ENCODE results near the gene ZBTB21.

The ZBTB21 gene

GRCh38 chr21:42044871-42045495 lies 34.8 kb upstream of the ZBTB21 start:
- Mint-ChIP-seq H3K27ac (no peak overlapping the region), H3K4me1 (no peaks in the 10 kb centered on the region), H3K27me3 (peaks cover 30% of the 10 kb centered on the region), H3K36me3 (no peaks in the 10 kb centered on the region), H3K4me3 (no peak overlapping the region), H3K9me3 (no peaks in the 10 kb centered on the region)
- no peak for DNase-seq
- CTCF ChIA-PET: interaction anchor here (1.3 kb wide), 1 partner anchor 73 kb away, joined by 4 read pairs; no protein-coding TSS in a partner anchor

- peaks cover 23% of the 10 kb centered on the region for H3K27me3 Mint-ChIP-seq
- no peak for DNase-seq
- H3K27ac Mint-ChIP-seq: no peak overlapping the region
- no peaks in the 10 kb centered on the region for H3K4me1 Mint-ChIP-seq
- CTCF ChIA-PET: interaction anchor here (1.3 kb wide), 1 partner anchor 74 kb away, joined by 3 read pairs; no protein-coding TSS in a partner anchor
- no peak overlapping the region for H3K4me3 Mint-ChIP-seq
- H3K9me3 Mint-ChIP-seq: no peaks in the 10 kb centered on the region
- no peaks in the 10 kb centered on the region for H3K36me3 Mint-ChIP-seq
These were observed 33.8 kb upstream of the ZBTB21 start for GRCh38 chr21:42043961-42044360.

DNA sequence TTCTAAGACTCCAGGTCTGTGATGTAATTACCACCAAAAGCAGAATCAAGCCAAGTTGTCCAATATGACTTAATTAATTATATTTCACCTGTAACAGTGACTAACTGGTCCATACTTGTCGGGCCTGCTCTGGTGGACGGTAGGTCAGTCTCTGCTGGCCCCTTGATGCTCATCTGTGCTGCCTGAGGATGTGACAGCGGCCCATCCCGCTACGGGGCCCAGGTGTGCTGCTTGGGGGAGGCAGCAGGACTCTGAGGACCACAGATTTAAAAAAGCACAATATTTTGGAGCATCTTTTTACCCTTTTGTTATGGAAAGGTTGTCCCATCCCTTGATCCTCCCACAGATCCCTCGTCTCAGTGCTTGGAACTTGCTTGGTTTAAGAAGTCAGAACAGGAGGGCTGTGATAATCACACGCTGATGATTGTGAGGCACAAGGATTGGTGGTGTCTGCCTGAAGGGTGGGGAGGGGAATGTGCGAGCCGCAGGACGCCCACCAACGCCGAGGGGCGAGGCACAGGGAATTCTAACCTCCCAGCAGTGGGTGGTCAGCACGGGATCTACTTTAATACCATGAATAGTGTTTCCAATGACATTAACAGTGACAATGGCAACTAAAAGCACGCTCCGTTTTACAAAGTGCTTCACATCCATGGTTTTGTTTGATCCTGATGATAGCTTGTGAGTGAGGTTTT lies 33.2 kb upstream of the ZBTB21 start:
- CTCF ChIA-PET: interaction anchor here (1.3 kb wide), 1 partner anchor 74 kb away, joined by 3 read pairs; no protein-coding TSS in a partner anchor

DNA sequence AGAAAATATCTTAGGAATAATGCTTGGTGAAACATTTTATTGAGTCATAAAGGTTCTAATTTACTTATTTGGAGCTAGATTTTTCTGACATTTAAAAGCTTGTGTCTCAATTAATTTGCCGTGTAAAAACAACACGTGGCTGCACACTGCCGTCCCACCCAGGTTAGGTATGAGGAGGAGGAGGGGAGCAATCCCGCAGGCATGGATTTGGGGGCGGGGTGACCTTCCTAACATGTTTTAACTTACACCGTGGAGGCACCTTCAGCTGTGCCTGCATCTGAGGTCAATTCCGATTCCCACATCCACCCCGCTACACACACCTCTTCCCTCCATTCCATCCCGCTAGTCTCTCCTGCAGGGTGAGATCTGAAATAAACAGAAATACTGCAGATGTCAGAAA lies 32.5 kb upstream of the ZBTB21 start:
- Mint-ChIP-seq H3K9me3 (no peaks in the 10 kb centered on the region), H3K27ac (no peak overlapping the region), H3K27me3 (peaks cover 21% of the 10 kb centered on the region), H3K4me1 (no peaks in the 10 kb centered on the region), H3K4me3 (no peak overlapping the region), H3K36me3 (no peaks in the 10 kb centered on the region)
- DNase-seq: no peak
- CTCF ChIA-PET: interaction anchor here (1.3 kb wide), 1 partner anchor 75 kb away, joined by 3 read pairs; no protein-coding TSS in a partner anchor

More for the DNA sequence above, 33.2 kb upstream of the ZBTB21 start:
- Mint-ChIP-seq H3K36me3 (no peaks in the 10 kb centered on the region), H3K27me3 (peaks cover 23% of the 10 kb centered on the region), H3K4me1 (no peaks in the 10 kb centered on the region), H3K4me3 (no peak overlapping the region), H3K27ac (no peak overlapping the region), H3K9me3 (no peaks in the 10 kb centered on the region)
- DNase-seq: no peak

DNA sequence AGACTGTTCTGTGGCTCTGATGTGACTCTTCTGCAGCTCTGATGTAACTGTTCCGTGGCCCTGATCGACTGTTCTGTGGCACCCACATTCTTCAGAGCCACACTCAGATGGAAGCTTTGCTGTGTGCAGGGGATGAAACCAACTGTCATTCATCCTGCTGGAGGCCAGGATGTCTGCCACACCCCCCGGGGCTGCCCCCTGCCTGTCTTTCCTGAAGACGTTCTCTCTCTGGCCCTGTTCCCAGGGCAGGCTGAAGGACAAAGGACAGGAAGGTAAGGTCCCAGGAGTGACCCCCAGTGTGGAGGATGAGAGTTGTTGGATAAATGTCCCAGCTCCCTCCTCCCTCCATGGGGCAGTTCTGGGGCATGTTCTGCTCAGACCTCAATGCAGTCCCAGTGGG lies 31.6 kb upstream of the ZBTB21 start:
- no peaks in the 10 kb centered on the region for H3K36me3 Mint-ChIP-seq
- H3K9me3 Mint-ChIP-seq: no peaks in the 10 kb centered on the region
- H3K27me3 Mint-ChIP-seq: peaks cover 17% of the 10 kb centered on the region
- DNase-seq: no peak
- H3K4me3 Mint-ChIP-seq: no peak overlapping the region
- no peaks in the 10 kb centered on the region for H3K4me1 Mint-ChIP-seq
- H3K27ac Mint-ChIP-seq: no peak overlapping the region
- CTCF ChIA-PET: interaction anchor here (1.2 to 1.3 kb wide), 2 partner anchors 45 to 225 kb away, joined by 3 to 4 read pairs; no protein-coding TSS in a partner anchor

DNA sequence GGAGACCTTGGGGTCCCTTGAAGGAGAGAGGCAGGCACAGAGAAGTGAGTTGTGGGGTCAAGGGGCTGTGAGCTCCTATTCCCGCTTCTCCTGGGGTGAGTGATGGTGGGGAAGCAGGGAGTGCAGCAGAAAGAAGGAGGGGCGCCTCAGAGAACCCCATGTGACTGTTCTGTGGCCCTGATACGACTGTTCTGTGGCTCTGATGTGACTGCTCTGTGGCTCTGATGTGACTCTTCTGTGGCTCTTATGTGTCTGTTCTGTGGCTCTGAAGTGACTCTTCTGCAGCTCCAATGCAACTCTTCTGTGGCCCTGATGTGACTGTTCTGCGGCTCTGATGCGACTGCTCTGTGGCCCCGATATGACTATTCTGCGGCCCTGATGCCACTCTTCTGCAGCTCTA lies 31.1 kb upstream of the ZBTB21 start:
- no peak for DNase-seq
- Mint-ChIP-seq H3K27me3 (peaks cover 13% of the 10 kb centered on the region), H3K4me3 (no peak overlapping the region), H3K9me3 (no peaks in the 10 kb centered on the region), H3K4me1 (no peaks in the 10 kb centered on the region), H3K27ac (no peak overlapping the region), H3K36me3 (no peaks in the 10 kb centered on the region)
- CTCF ChIA-PET: interaction anchor here (1.2 to 1.3 kb wide), 2 partner anchors 45 to 224 kb away, joined by 3 to 4 read pairs; no protein-coding TSS in a partner anchor

DNA sequence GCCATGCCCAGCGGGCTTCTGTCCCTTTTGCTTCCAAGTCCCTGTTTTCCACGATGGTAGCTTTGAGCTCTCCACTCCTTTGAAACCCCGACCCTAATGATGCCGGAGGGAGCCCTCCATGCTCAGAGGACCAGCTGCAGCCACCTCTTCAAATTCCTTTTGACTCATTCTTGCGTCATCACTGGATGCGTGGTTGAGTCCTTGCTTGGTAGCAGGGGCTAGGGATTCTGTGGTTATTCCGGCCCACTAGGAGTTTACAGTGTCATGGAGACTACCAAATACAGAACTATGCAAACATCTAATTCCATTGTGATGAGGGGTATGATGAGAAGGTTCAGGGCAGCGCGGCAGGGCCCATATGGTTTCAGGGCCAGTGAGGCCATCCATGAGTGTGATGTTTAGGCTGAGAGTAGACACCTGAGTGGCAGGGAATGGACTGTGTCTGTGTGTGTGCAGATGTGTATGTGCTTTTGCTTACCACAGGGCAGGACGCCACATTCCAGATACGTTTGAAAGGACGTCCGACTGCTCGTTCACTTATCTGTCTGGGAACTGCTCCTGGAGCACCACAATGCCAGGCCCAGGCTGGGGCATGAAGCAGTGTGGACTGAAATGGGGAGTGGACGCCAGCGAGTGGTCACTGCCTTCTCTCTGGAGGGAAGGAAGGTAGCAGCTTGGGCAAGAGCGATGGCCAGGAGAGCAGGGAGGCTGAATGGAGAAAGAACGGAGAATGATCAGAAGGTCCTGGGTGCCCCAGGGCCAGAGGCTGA lies 30.4 kb upstream of the ZBTB21 start:
- CTCF ChIA-PET: interaction anchor here (1.2 to 1.3 kb wide), 2 partner anchors 46 to 224 kb away, joined by 3 to 4 read pairs; no protein-coding TSS in a partner anchor
- Mint-ChIP-seq H3K9me3 (no peaks in the 10 kb centered on the region), H3K27me3 (peaks cover 9% of the 10 kb centered on the region), H3K4me1 (no peaks in the 10 kb centered on the region), H3K36me3 (no peaks in the 10 kb centered on the region), H3K4me3 (no peak overlapping the region), H3K27ac (no peak overlapping the region)
- DNase-seq: no peak

DNA sequence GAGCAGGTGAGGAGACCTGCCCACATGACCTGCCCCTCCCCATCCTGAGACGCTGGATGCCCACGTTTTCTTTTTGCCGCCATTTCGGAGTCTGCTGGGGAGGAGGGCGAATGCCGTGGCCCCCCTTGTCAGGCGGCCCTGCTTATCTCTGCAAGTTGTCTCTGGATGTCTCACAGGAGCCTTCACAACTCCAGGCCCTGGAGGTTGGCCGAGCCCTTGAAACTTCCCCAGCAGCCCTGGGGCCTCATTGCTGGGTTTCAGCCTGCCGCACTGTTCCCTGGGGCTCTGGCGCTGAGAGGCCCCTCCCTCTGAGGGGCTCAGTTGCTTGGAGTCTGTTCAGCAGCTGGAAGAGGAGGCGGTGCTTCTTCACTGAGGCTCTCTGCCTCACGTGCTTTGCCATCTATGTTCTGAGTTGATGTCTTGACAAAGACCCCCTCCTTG lies 29.8 kb upstream of the ZBTB21 start:
- H3K9me3 Mint-ChIP-seq: no peaks in the 10 kb centered on the region
- no peak overlapping the region for H3K27ac Mint-ChIP-seq
- DNase-seq: no peak
- CTCF ChIA-PET: interaction anchor here (0.8 kb wide), 1 partner anchor 9 kb away, joined by 3 read pairs; no protein-coding TSS in a partner anchor
- no peaks in the 10 kb centered on the region for H3K4me1 Mint-ChIP-seq
- H3K4me3 Mint-ChIP-seq: no peak overlapping the region
- peaks cover 5% of the 10 kb centered on the region for H3K27me3 Mint-ChIP-seq
- H3K36me3 Mint-ChIP-seq: no peaks in the 10 kb centered on the region

DNA sequence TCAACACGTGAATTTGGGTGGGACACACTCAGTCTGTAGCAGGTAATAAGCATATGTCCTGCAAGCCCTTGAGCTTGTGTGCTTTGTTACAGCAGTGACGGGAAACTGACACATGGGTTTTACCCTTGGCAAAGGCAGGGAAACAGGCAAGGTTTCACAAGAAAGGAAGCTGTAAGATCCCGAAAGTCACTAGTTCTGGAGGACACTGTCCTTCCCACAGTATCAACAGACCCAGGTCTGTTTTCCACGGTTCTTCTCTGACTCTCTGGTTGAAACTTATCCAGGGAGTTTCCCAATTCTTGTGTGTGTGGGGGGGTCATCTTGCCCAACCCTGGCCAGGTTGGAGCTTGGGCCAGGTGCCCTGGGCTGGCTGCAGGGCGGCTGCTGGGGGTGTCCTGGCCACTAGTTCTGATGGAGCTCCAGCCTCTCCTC lies 29.3 kb upstream of the ZBTB21 start:
- Mint-ChIP-seq H3K9me3 (no peaks in the 10 kb centered on the region), H3K27ac (no peak overlapping the region), H3K4me1 (no peaks in the 10 kb centered on the region), H3K27me3 (peaks cover 3% of the 10 kb centered on the region), H3K4me3 (no peak overlapping the region), H3K36me3 (no peaks in the 10 kb centered on the region)
- CTCF ChIA-PET: interaction anchor here (0.8 kb wide), 1 partner anchor 9 kb away, joined by 3 read pairs; no protein-coding TSS in a partner anchor
- no peak for DNase-seq

DNA sequence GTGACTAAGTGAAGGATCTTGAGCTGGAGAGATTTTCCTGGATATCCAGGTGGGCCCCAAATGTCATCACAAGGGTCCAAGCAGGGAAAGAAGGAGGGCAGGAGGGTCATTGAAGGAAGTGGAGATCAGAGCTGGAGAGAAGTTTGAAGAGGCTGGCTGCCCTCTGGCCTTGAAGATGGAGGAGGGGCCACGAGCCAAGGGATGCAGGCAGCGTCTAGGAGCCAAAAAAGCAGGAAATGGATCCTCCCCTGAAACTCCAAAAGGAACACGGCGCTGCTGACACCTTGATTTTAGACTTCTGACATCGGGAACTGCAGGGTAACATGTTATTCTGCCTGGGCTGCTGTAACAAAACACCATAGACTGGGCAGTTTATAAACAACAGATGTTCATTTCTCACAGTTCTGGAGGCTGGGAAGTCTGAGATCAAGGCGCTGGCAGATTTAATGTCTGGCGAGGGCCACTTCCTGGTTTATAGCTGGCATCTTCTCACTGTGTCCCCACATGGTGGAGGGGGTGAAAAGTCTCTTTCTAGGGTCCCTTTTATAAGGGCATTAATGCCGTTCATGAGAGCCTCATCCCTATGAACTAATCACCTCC lies 28.8 kb upstream of the ZBTB21 start:
- DNase-seq: no peak
- no peaks in the 10 kb centered on the region for H3K9me3 Mint-ChIP-seq
- peaks cover 3% of the 10 kb centered on the region for H3K27me3 Mint-ChIP-seq
- CTCF ChIA-PET: interaction anchor here (0.8 kb wide), 1 partner anchor 8 kb away, joined by 3 read pairs; no protein-coding TSS in a partner anchor
- no peak overlapping the region for H3K4me3 Mint-ChIP-seq
- H3K4me1 Mint-ChIP-seq: no peaks in the 10 kb centered on the region
- H3K36me3 Mint-ChIP-seq: no peaks in the 10 kb centered on the region
- no peak overlapping the region for H3K27ac Mint-ChIP-seq

DNA sequence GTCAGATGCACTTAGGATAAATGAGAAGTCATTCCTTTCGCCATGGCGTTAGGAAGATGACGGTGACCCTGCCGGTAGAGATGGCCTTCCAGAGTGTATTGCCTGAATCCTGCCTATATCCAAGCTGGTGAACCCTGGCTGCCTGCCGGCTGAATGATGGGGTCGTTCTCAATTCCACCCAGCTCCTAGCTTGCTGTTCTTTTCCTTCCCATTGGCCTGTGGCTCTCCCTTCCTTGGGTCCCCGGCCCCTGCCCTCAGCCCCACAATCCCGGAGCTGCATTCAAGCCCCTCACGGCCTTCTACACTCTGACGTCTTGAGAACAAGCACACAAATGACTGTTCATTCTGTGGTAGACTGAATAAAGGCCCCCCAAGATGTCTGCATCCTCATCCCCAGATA lies 28.2 kb upstream of the ZBTB21 start:
- Mint-ChIP-seq H3K9me3 (no peaks in the 10 kb centered on the region), H3K4me3 (no peak overlapping the region), H3K27ac (no peak overlapping the region), H3K36me3 (no peaks in the 10 kb centered on the region), H3K27me3 (peaks cover 3% of the 10 kb centered on the region), H3K4me1 (no peaks in the 10 kb centered on the region)
- CTCF ChIA-PET: no interaction called here
- DNase-seq: no peak

- H3K27me3 Mint-ChIP-seq: peaks cover 5% of the 10 kb centered on the region
- H3K4me1 Mint-ChIP-seq: no peaks in the 10 kb centered on the region
- no peak overlapping the region for H3K27ac Mint-ChIP-seq
- no peak for DNase-seq
- no peak overlapping the region for H3K4me3 Mint-ChIP-seq
- no peaks in the 10 kb centered on the region for H3K36me3 Mint-ChIP-seq
- no peaks in the 10 kb centered on the region for H3K9me3 Mint-ChIP-seq
- CTCF ChIA-PET: no interaction called here
These were observed 27.8 kb upstream of the ZBTB21 start for GRCh38 chr21:42037943-42038342.

DNA sequence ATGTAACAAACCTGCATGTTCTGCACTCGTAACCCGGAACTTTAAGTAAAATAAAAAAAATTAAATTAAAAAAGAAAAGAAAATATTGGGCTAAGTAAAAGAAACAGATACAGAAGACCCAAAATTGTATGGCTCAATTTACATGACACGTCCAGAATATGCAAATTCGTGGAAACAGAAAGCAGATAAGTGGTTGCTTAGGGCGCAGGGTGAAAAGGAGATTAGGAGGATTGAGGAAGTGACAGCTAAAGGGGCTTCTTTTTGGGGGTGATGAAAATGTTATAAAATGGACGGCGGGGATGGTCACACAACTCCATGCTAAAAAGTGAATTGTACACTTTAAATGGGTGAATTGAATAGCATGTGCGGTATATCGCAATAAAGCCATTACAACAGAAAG lies 27.4 kb upstream of the ZBTB21 start:
- no peaks in the 10 kb centered on the region for H3K9me3 Mint-ChIP-seq
- no peaks in the 10 kb centered on the region for H3K4me1 Mint-ChIP-seq
- no peak for DNase-seq
- H3K27me3 Mint-ChIP-seq: peaks cover 7% of the 10 kb centered on the region
- no peak overlapping the region for H3K27ac Mint-ChIP-seq
- H3K4me3 Mint-ChIP-seq: no peak overlapping the region
- CTCF ChIA-PET: no interaction called here
- no peaks in the 10 kb centered on the region for H3K36me3 Mint-ChIP-seq

GRCh38 chr21:42036313-42036712 lies 26.2 kb upstream of the ZBTB21 start:
- H3K36me3 Mint-ChIP-seq: no peaks in the 10 kb centered on the region
- no peak for DNase-seq
- H3K27me3 Mint-ChIP-seq: peaks cover 17% of the 10 kb centered on the region
- no peak overlapping the region for H3K27ac Mint-ChIP-seq
- CTCF ChIA-PET: interaction anchor here (1.0 kb wide), 1 partner anchor 13 kb away, joined by 3 read pairs; no protein-coding TSS in a partner anchor
- no peaks in the 10 kb centered on the region for H3K9me3 Mint-ChIP-seq
- H3K4me3 Mint-ChIP-seq: no peak overlapping the region
- H3K4me1 Mint-ChIP-seq: no peaks in the 10 kb centered on the region

Measured in activated naive CD4-positive, alpha-beta T cell treated with anti-CD3 and anti-CD28 coated beads, Interleukin-2, amount 10 ng/mL, durations not matched to agents 7 days and 5 days (primary cell).